ENCODE results near the gene CRACR2B.

- TF ChIP-seq POLR2A (IDR thresholded peaks at IDR 0.05; ENCODE audit: low read depth, low read length) (no peak), POLR2AphosphoS5 (IDR thresholded peaks at IDR 0.05; ENCODE audit: low read depth, low read length) (no peak), TAF1 (IDR thresholded peaks at IDR 0.05; ENCODE audit: borderline replicate concordance, low read depth, low read length) (no peak)
Observed at GRCh38 chr11:854601-855329, 27.0 kb downstream of the CRACR2B start.
